LNCAP (cell line): Measurements from ENCODE around the gene MAN1A2.

Source experiments
- CTCF ChIP-seq: fragments of 450-650 bp; IDR thresholded peaks from 2 replicates; pipeline ENCODE4 v1.5.1; 2017; ENCODE audit warnings: mild to moderate bottlenecking

Gene MAN1A2

GRCh38 chr1:117467336-117467735 lies 100.1 kb downstream of the MAN1A2 start:
- TF ChIP-seq CTCF: no peak

- no peak for TF ChIP-seq CTCF
Observed at GRCh38 chr1:117473063-117473462, 105.8 kb downstream of the MAN1A2 start.

DNA sequence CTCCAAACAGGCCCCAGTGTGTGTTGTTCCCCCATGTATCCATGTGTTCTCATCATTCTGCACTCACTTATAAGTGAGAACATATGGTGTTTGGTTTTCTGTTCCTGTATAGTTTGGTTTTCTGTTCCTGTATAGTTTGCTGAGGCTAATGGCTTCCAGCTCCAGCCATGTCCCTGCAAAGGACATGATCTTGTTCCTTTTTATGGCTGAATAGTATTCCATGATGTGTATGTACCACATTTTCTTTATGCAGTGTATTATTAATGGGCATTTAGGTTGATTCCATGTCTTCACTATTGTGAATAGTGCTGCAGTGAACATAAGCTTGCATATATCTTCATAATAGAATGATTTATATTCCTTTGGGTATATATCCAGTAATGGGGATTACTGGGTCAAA lies 111.8 kb downstream of the MAN1A2 start:
- no peak for TF ChIP-seq CTCF

GRCh38 chr1:117481410-117481809 lies 114.2 kb downstream of the MAN1A2 start:
- TF ChIP-seq CTCF: no peak

DNA sequence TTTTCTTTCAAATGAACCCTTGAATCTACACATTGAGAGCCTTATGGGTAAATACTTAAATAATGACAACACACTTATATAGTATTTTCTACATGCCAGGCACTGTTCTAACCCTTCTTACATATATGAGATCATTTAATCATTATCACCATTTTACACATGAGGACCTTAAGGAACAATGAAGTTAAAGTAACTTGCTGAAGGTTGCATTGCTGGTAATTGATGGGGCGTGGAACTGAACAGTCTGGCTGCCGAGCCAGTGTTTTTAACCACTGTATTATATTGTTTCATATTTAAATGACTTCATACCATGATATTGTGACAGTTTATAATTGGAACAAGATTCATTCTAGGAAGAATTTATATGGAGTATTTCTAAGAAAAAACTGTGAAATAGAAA lies 126.7 kb downstream of the MAN1A2 start:
- no peak for TF ChIP-seq CTCF

- TF ChIP-seq CTCF: no peak
Observed at GRCh38 chr1:117495068-117495467, 127.8 kb downstream of the MAN1A2 start.

DNA sequence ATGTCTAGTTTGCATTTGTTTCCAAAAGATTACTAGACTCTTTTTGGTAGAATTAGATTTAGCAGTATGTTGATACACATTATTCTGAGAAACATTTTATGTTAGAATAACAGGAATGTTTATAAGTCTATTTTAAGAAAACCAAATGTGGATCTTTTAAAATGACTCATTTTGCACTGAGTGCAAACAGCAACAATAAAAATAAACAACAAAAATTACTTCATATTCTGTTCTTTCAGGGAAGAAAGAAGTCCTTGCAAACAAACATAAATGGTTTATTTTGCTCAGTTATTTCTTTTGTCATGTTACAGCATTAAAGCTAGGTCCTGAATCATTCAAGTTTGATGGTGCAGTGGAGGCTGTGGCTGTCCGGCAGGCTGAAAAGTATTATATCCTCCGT lies 131.8 kb downstream of the MAN1A2 start:
- no peak for TF ChIP-seq CTCF

- TF ChIP-seq CTCF: no peak
Observed at GRCh38 chr1:117500584-117500983, 133.3 kb downstream of the MAN1A2 start.
